C4-2B (cell line): Measurements from ENCODE around the gene EMC9.

Experiments
- H3K27ac ChIP-seq: fragments of 450-650 bp; 2 replicates; pipeline ENCODE4 v1.5.1; 2017
- CTCF ChIP-seq: fragments of 450-650 bp; conservative IDR thresholded peaks from 2 replicates; pipeline ENCODE4 v1.5.1; 2017; ENCODE audit warnings: mild to moderate bottlenecking
- ZFX ChIP-seq: fragments of 450-650 bp; IDR thresholded peaks from 2 replicates; pipeline ENCODE4 v1.6.1; 2017

The EMC9 gene

GRCh38 chr14:24116128-24116814 is 25.1 kb downstream of the EMC9 start:
- H3K27ac ChIP-seq: peak overlapping the region; percentile 97; the same call in 1 of the 2 replicates
- no peak for TF ChIP-seq ZFX
- no peak for TF ChIP-seq CTCF

GRCh38 chr14:24115422-24116127 is 25.8 kb downstream of the EMC9 start:
- no peak for TF ChIP-seq ZFX
- TF ChIP-seq CTCF: no peak
- H3K27ac ChIP-seq: peak overlapping the region; percentile 97

- peak within 1 kb of the TSS; percentile 97 for H3K27ac ChIP-seq
- TF ChIP-seq ZFX (no peak), CTCF (no peak)
Observed at GRCh38 chr14:24114532-24115421, 26.6 kb downstream of the EMC9 start, which contains the start of the genes DCAF11 and NRL. TSS of gene DCAF11 (plus strand) at chr14:24114777. CDS start at chr14:24115595, 818 bp downstream. TSS of gene NRL (minus strand) at chr14:24114949. CDS start at chr14:24082848, 32,101 bp downstream.

- peak; percentile 79; the same call in 1 of the 2 replicates for TF ChIP-seq ZFX
- TF ChIP-seq CTCF: no peak
- peak overlapping the region; percentile 97 for H3K27ac ChIP-seq
Observed at GRCh38 chr14:24113801-24114531, 27.4 kb downstream of the EMC9 start.

- H3K27ac ChIP-seq: peak overlapping the region; percentile 97
- TF ChIP-seq ZFX: no peak
- TF ChIP-seq CTCF: no peak
Observed at GRCh38 chr14:24113379-24113800, 28.0 kb downstream of the EMC9 start.

- TF ChIP-seq CTCF (no peak), ZFX (no peak)
- H3K27ac ChIP-seq: no peak overlapping the region
Observed at GRCh38 chr14:24110523-24110922, 30.9 kb downstream of the EMC9 start.
